Thyroid gland (tissue), 4 donors: Measurements from ENCODE around the gene LPA.

Experiments
- POLR2A ChIP-seq, 2 donors: fragments of 450-650 bp; IDR thresholded peaks; one replicate each; pipeline ENCODE4 v1.6.1; 2017; ENCODE audit warnings: antibody characterized with exemption in 2 of 2, mild to moderate bottlenecking in 2 of 2, moderate library complexity in 1 of 2
- TF ChIP-seq, protein P1 (sequence below), 6 experiments: fragments of 200-600 bp in 3 of 6; fragments of 450-650 bp in 3 of 6; sonication (generic) in 3 of 6; IDR thresholded peaks; one replicate each; pipeline ENCODE4 v1.5.1; 2016 to 2019; ENCODE audit warnings: antibody characterized with exemption in 6 of 6, mild to moderate bottlenecking in 2 of 6, inconsistent platforms in 1 of 6, moderate library complexity in 1 of 6

DNA sequence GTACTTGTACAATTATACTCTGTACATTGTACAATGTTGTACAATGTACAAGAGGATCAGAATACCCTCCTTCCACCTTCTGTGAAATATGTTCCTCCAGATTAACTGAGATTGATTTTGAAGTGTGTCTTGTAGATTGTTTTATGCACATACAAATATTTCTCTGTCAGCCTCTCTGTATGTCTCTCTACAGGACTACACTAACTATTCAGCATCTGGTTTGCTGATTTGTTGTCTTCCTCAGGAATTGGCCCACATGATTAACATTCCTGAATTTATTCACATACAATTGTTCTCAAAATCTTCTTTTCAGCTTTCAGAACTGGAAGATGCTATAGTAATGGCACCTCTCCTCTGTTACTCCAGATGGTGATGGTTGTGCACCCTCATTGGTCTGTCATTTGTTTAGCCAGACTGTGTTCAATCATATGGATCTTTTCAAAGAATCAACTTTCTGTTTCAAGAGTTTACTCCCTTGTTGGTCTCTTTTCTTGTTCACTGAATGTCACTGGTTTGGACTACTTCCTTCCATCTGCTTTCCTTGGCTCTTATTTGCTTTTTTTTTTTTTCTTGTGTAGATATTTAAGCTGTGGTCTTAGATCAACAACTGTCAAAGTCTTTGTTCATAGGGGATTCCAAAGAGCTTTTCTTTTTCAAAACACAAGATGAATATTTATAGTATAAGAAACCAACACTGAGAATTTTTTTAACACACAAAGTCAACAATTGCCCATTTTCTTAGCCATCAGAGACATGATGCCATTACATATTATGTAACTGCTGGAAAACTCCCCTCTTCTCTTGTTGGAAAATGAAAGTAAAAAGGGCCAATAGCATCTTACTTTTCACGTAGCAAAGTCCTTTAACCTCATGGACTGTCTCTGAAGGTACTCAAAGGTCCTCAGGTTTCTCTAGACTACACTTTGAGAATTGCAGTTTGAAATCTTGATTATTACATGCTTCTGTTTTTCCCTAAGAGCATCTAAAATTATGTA, 67.9 kb downstream of the LPA start:
- TF ChIP-seq, protein P1, sequence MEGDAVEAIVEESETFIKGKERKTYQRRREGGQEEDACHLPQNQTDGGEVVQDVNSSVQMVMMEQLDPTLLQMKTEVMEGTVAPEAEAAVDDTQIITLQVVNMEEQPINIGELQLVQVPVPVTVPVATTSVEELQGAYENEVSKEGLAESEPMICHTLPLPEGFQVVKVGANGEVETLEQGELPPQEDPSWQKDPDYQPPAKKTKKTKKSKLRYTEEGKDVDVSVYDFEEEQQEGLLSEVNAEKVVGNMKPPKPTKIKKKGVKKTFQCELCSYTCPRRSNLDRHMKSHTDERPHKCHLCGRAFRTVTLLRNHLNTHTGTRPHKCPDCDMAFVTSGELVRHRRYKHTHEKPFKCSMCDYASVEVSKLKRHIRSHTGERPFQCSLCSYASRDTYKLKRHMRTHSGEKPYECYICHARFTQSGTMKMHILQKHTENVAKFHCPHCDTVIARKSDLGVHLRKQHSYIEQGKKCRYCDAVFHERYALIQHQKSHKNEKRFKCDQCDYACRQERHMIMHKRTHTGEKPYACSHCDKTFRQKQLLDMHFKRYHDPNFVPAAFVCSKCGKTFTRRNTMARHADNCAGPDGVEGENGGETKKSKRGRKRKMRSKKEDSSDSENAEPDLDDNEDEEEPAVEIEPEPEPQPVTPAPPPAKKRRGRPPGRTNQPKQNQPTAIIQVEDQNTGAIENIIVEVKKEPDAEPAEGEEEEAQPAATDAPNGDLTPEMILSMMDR (IDR thresholded peaks at IDR 0.05) = no peak
- no peak for TF ChIP-seq POLR2A (IDR thresholded peaks at IDR 0.05)
